ENCODE data around the gene MED25.

MED25 gene

DNA sequence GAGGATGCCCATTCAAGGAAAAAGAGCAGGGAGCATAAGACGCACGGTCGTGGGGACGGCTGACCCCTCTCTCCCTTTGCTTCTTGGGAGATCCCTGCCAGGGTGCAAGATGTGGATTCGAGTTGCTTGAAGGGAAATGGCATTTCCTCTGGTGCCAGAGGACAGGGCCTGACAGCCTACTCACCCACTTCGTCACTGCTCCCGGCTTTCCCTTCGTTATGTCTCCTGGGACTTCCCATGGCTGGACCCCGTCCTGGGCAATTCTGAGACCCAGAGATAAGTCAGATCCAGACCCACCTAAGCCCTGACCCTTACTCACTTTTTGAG is 60.6 kb downstream of the MED25 start:
- no peak for DNase-seq
- in situ Hi-C loops (cut with MboI; ENCODE audit: low pct_unique_long_range_greater_than_20kb, low sequenced_read_pairs), result no loop called here

DNA sequence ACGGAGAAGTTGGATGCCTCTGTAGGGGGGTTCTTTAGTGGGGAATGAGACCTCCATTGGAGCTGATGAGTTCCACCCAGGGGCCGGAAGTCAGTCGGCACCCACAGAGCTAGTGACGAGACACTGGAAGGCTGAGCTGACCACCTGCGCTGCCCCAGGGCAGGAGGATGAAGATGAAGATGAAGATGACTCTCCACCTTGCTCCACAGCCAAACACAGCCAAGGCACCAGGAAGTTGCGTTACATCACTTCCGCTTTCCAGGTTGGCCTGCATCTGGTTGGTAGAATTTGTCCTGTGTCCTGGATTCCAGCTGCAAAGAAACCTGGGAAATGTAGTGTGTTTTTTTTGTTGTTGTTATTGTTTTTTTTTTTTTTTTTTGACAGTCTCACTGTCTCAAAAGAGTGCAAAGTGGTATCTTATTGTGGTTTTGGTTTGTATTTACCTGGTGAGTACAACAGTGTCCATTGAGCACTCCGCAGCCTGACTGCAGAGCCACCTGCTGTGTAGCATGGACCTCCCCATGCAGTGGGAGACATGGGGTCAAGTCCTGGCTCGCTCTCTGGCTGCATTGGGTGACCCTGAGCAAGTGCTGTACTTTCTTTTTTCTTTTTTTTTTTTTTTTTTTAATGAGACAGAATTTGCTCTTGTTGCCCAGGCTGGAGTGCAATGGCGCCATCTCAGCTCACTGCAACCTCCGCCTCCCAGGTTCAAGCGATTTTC is 61.3 kb downstream of the MED25 start:
- DNase-seq, result peak; percentile 34
- in situ Hi-C loops (cut with MboI; ENCODE audit: low pct_unique_long_range_greater_than_20kb, low sequenced_read_pairs), result no loop called here

GRCh38 chr19:49880162-49880869 is 62.2 kb downstream of the MED25 start:
- in situ Hi-C loops (cut with MboI; ENCODE audit: low pct_unique_long_range_greater_than_20kb, low sequenced_read_pairs), result no loop called here
- DNase-seq, result no peak

GRCh38 chr19:49881186-49881585 is 63.1 kb downstream of the MED25 start:
- in situ Hi-C loops (cut with MboI; ENCODE audit: low pct_unique_long_range_greater_than_20kb, low sequenced_read_pairs), result no loop called here

DNA sequence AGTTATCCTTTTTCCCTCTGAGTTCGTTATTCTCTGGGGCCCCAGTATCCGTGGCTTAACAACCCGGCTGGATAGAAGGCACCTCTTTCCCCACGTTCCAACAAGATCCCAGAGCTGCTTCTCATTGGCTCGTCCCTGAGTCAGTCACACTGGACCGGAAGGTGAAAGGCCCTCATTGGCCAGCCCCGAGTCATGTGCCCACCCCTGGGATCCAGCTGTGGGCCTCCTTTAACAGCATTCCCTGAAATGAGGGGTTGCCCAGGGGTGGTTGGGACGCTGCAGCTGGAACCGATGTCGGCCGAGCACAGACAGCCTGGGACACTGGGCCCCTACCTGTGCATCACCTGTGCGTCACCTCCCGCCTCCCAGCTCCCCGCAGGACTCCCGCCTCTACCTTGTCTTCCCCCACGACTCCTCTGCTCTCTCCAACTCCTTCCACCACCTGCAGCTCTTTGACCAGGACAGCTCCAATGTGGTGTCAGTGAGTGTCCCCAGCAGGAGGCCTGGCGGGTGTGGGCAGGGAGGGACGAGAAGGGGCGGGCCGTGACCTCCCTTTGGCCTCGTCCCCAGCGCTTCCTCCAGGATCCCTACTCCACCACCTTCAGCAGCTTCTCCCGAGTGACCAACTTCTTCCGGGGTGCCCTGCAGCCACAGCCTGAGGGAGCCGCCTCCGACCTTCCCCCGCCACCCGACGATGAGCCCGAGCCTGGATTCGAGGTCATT is 63.7 kb downstream of the MED25 start:
- DNase-seq, result no peak
- in situ Hi-C loops (cut with MboI; ENCODE audit: low pct_unique_long_range_greater_than_20kb, low sequenced_read_pairs), result no loop called here

More at GRCh38 chr19:49881186-49881585, 63.1 kb downstream of the MED25 start:
- no peak for DNase-seq

DNA sequence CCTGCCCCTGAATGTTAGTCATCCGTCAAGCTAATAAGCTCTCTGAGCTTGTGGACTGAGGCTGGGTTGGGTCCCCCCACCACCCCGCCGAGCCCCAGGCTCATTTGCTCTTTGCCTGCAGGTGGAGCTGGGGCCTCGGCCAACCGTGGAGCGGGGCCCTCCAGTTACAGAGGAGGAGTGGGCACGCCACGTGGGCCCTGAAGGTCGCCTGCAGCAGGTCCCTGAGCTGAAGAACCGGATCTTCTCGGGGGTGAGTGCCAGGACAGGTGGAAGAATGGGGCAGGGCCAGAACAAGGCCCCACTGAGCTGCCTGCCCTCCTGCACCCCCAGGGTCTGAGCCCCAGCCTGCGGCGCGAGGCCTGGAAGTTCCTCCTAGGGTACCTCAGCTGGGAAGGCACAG is 64.6 kb downstream of the MED25 start:
- no peak for DNase-seq
- in situ Hi-C loops (cut with MboI; ENCODE audit: low pct_unique_long_range_greater_than_20kb, low sequenced_read_pairs), result no loop called here

DNA sequence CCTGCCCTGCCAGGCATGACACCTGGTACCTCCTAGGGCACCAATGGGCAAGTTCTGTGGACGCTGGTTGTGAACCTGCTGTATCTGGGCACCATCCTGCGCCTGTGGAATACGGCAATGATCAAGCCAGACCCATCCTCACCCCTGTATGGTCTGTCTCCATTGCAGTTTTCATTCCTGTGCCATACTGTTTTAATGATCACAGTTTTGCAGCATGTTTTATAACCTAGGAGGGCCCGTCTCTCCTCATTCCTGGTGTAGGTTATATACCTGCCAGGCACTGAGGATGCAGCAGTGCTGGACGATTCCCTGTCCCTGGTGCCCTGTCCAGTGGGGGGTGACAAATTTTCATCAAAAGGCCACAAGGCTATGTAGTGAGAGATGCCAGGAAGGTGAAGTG is 65.0 kb downstream of the MED25 start:
- no peak for DNase-seq
- in situ Hi-C loops (cut with MboI; ENCODE audit: low pct_unique_long_range_greater_than_20kb, low sequenced_read_pairs), result no loop called here

GRCh38 chr19:49884109-49884508 is 66.0 kb downstream of the MED25 start:
- DNase-seq, result no peak
- in situ Hi-C loops (cut with MboI; ENCODE audit: low pct_unique_long_range_greater_than_20kb, low sequenced_read_pairs), result no loop called here

GRCh38 chr19:49884760-49885159 is 66.7 kb downstream of the MED25 start:
- no peak for DNase-seq
- in situ Hi-C loops (cut with MboI; ENCODE audit: low pct_unique_long_range_greater_than_20kb, low sequenced_read_pairs), result no loop called here
